Activated T-cell treated with anti-CD3 and anti-CD28 coated beads, Interleukin-2, amount 50 U/mL, for 72 hours (primary cell): ENCODE measurements around the gene DR1. TPM values are rescaled to one million over a fixed set of nuclear protein-coding genes. Genes with fewer than 3 reads are reported as not detected.

Experiments
- ATAC-seq, 2 donors: fragments of 150-1000 bp; cut with Tn5 transposase; replicated peaks in 1 of 2; 2 replicates each; pipeline ENCODE4 v1.10.0; 2021; ENCODE audit warnings: moderate library complexity in 2 of 2, mild to moderate bottlenecking in 1 of 2
- DNase-seq, 2 donors: peaks; one replicate each; pipeline ENCODE4 v3.0.0; 2021 to 2022; ENCODE audit warnings: mixed read lengths in 1 of 2
- H3K27ac Mint-ChIP-seq: one replicate; pipeline ENCODE4 v1.8.0; 2022; ENCODE audit warnings: mild to moderate bottlenecking, moderate library complexity, mixed read lengths
- H3K27me3 Mint-ChIP-seq: one replicate; pipeline ENCODE4 v1.8.0; 2022; ENCODE audit warnings: low read depth, mixed read lengths
- H3K36me3 Mint-ChIP-seq, 2 donors: one replicate each; pipeline ENCODE4 v1.8.0; 2022; ENCODE audit warnings: mixed read lengths in 2 of 2, mild to moderate bottlenecking in 1 of 2; ENCODE audit not compliant: insufficient read depth in 2 of 2
- H3K4me1 Mint-ChIP-seq: one replicate; pipeline ENCODE4 v1.8.0; 2022; ENCODE audit warnings: low read depth, mixed read lengths
- H3K4me3 Mint-ChIP-seq, 2 donors: one replicate each; pipeline ENCODE4 v1.8.0; 2022; ENCODE audit warnings: mild to moderate bottlenecking in 2 of 2, mixed read lengths in 2 of 2, moderate library complexity in 2 of 2
- H3K9me3 Mint-ChIP-seq, 2 donors: one replicate each; pipeline ENCODE4 v1.8.0; 2022; ENCODE audit warnings: mixed read lengths in 2 of 2
- total RNA-seq, 2 donors: library from RNA; stranded (reverse); gene quantifications; one replicate each; pipeline ENCODE4 v1.2.3, GENCODE V29; 2022

DR1 gene
- total RNA-seq, 2 donors from 2014 or later = 78.4 to 86.2 TPM

DNA sequence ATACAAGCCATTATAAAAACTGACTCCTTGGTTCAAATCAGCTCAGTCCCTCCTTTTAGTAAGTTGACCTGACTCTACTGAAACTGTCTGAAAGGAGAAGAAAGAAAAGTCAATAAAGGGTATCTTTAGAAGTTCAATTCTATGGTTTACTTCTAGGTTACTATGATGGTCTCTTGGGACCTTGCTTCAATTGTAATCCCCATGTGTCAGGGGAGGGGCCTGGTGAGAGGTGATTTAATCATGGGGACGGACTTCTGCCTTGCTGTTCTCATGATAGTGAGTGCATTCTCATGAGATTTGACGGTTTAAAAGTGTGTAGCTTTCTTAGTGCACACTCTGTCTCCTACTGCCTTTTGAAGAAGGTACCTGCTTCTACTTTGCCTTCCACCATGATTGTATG lies 70.5 kb downstream of the DR1 start:
- Mint-ChIP-seq H3K27me3 (peaks cover 11% of the 10 kb centered on the region), H3K27ac (no peak overlapping the region), H3K4me1 (no peaks in the 10 kb centered on the region), H3K36me3 (no peaks in the 10 kb centered on the region), H3K9me3 (peaks cover 0 to 2% of the 10 kb centered on the region in 2 donors), H3K4me3 (no peak overlapping the region)
- ATAC-seq (no peak), DNase-seq (no peak)

Other genes starting within 250 kb of the DR1 start
- gene TMED5, start 165.5 kb upstream of the DR1 start, total RNA-seq = 10 to 100 TPM; 50.2 to 65.3 TPM
- gene CCDC18, start 165.2 kb upstream of the DR1 start, total RNA-seq = 10 to 100 TPM; 27.0 to 30.1 TPM
- 1 to 10 TPM; 1.3 to 1.6 TPM for gene FNBP1L, start 102.2 kb downstream of the DR1 start, total RNA-seq